SIG-M5 (cell line): Measurements from ENCODE around the gene HOXD4.

Experiments used
- DNase-seq: peaks from one replicate; lab custom pipeline; 2025; lab: John Stamatoyannopoulos, UW

The HOXD4 gene

GRCh38 chr2:176126929-176127773, 24.2 kb upstream of the HOXD4 start:
- no peak for DNase-seq

DNA sequence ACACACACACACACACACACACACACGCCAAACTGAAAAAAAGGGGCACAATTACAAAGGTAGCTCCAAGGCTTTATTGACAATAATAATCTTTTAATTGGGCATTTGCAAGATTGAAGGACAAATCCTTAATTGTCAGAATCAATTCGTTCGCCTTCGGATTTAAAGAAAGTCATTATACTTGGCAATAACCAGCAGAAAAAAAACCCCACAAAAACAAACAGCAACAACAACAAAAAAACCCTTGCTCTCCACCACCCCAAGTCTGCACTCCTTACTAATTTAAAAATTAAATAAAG, 23.6 kb upstream of the HOXD4 start:
- no peak for DNase-seq

- no peak for DNase-seq
Observed at GRCh38 chr2:176128172-176128981, 23.0 kb upstream of the HOXD4 start.

DNA sequence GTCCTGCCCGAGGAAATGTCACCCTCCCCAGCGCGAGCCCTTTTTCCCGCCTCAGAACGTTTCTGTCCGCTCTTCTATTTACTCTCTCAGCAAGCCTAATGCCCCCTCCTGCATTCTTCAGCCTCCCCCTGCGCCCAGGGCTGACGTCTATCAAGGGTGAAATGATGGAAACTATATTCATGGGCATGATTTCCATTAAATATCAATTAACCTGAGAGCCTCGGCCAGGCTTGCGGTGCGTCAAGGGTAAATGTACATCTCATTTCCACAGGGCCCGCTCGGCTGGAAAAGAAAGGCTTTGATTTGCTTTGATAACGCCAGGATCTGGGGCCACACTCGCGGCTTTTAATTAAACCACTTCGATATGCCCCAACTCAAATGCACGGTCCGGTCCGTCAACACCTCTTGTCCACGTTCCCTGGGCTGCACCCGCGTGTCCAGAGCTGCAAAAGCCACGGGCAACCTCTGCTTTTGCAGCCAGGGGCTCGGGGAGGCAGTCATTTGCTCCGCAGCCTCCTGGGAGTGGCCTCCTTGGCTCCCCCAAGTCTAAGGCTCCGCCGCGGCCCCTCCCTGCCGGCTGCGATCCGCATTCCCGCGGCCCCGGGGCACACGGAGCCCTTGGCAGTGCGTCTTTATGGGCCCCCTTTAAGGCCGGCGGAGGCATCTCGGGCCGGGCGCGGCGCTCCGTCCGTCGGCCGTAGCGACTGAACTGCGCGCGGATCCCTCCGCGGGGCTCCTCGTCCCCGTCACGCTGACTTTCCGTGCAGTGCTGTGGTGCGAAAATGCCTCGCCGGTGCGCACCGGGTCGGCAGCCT, 22.2 kb upstream of the HOXD4 start, which contains the start of gene HOXD8:
TSS of gene HOXD8 (plus strand) at position 724 of the 815 bp plus-strand sequence. CDS start 662 bp downstream, outside the sequence.
- DNase-seq: no peak

- no peak for DNase-seq
Observed at GRCh38 chr2:176129813-176130146, 21.6 kb upstream of the HOXD4 start.

GRCh38 chr2:176130147-176130956, 21.0 kb upstream of the HOXD4 start:
- DNase-seq: no peak

- no peak for DNase-seq
Observed at GRCh38 chr2:176130957-176131847, 20.1 kb upstream of the HOXD4 start.

DNA sequence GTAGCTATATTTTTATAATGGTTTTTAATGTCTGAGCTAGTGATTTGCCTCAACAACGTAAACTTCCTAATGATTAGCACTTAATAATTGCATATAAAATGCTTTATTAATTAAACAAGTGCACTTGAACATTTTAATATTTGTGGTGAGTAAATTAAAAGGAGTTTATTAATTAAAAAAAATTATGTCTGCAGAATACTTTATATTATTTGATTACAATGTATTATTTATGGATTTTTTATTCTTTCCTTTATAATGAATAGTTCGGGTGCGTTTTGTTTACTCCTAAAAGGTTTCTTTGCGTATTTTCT, 19.5 kb upstream of the HOXD4 start:
- DNase-seq: no peak

GRCh38 chr2:176132205-176133171, 18.9 kb upstream of the HOXD4 start:
- no peak for DNase-seq

- DNase-seq: no peak
Observed at GRCh38 chr2:176133389-176133788, 18.0 kb upstream of the HOXD4 start.

- no peak for DNase-seq
Observed at GRCh38 chr2:176134035-176134434, 17.3 kb upstream of the HOXD4 start.

DNA sequence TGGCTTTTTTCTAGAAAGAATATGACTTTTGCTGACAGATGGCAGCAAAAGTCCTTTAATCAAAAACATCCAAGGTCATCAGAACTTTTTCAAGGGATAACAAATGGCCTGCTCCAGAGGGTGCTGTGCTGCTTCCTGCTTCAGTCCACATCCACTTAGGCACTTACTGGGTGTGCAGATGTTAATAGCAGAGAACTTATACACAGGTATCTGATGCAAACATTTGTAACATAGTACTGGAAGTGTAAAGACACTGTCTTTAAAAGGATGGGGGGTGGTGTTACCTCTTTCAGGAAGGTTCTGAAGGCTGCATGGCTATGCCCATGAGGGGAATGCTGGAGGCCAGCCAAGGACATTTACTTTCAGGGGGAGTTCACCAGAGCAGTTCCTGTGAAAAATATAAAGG, 16.3 kb upstream of the HOXD4 start:
- no peak for DNase-seq

DNA sequence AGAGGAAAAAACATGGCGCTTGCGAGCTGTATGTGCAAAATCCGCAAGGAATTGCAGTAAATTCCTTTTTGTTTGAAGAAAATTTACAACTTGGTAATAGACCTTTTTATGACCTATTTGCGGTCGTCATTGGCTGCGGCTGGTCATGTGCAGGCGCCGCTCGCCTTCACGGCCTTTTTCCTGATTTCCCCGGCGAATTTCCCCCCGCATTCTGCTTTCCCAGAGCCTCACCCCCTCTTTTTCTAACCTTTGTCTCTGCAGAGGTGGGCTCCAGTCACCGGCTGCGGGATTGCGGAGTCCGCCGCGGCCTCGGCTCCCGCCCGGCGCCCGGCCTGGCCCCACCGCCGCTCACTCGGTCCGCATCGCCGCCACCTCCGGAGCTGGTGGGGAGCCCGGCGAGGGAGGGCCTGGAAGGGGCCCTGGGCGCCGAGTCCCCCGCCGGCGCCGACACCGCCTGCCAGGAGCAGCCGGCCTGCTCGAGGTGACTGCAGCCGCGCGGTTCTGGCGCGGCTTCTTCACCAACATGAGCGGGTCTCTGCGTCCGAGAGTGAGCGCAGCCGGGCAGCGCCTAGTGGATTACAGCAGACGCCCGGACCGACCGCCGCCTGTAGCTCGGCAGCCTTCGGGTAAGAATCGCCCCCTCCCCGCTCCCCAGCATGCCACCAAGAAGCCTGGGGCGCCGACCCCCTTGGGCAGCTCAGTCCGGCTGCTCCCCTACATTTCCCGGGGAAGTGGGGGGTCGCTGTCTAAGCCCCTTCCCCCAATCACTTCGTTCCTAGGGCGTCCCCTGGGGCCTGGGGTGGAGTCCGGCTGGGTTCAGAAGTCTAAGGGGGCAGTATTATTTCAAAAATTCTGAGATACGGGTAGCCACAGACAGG, 14.7 kb upstream of the HOXD4 start:
- DNase-seq: no peak

- no peak for DNase-seq
Observed at GRCh38 chr2:176137252-176137580, 14.1 kb upstream of the HOXD4 start.

DNA sequence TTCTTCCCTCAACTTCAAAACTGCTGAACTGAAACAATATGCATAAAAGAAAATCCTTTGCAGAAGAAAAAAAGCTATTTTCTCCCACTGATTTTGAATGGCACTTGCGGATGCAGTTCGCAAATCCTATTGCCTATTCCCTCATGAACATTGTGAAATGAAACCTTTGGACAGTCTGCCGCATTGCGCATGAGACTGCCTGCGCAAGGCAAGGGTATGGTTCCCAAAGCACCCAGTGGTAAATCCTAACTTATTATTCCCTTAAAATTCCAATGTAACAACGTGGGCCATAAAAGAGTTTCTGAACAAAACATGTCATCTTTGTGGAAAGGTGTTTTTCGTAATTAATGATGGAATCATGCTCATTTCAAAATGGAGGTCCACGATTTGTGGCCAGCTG, 13.4 kb upstream of the HOXD4 start:
- DNase-seq: no peak

DNA sequence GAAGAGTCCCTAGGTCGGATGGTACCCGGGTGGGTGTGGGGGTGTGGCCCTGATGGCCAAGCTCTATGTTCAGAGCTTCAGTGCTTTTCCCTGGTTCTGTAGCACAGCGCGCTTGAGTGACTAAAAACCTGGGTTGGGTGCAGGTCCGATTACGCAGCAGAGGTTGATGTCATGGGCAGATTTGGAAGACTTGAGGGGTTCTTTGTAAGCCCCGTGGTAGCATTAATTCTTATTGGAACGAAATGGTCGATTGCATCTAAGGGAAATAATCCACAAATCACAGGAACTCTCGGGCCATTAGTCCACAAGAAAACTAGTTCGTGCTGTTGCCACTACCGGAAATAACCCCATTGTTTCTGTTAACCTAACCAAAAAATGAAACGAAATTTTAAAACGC, 12.8 kb upstream of the HOXD4 start:
- no peak for DNase-seq

DNA sequence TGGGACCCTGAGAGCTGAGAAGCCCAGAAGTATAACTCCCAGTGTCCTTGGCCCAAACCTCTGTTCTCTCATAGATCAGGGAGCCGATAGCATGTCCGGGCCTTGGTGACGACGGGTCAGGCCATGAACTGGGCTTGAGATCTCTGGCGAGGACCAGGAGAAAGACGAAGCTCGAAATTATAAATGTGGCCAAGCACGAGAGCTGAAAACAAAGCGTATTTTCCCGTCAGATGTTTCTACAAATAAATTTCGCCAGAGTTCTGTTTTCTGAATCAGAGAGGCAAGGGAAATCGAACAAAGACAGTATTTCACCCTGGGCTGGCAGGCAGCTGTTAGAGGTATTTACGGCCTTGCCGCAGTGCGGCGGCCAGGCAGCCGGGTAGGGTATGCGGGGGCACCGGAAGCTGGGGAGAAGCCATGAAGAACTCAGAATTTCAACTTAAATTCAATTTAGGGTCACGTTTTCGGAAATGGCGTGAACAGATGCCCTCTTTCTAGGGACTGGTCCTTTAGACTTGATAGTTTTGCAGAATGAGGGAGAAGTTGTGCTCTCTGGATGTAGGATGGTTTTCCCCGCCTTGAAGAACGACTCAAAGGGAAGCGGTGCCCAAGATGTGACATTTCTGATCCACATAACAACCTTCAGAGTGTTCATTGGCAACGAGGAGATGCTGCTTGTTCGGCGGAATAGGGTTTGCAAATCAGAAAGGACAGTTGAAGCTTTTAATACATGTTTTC, 12.3 kb upstream of the HOXD4 start:
- no peak for DNase-seq
